Thyroid gland (tissue), 4 donors: ENCODE results near the gene HRH3. TPM values are rescaled to one million over a fixed set of nuclear protein-coding genes. Genes with fewer than 3 reads are reported as not detected.

Experiments
- DNase-seq, 2 donors: peaks; one replicate each; pipeline ENCODE4 v3.0.0-alpha.2; 2019
- H3K27ac ChIP-seq, 3 donors: fragments of 200-600 bp; sonication (generic); 1 replicate in 2 of 3; 2 replicates in 1 of 3; pipeline ENCODE4 v1.5.1; 2016 to 2019; ENCODE audit warnings: mild to moderate bottlenecking in 1 of 3, moderate library complexity in 1 of 3
- H3K27me3 ChIP-seq: fragments of 200-600 bp; sonication (generic); one replicate; pipeline ENCODE4 v1.5.1; 2019
- H3K36me3 ChIP-seq, 2 donors: fragments of 200-600 bp; sonication (generic); one replicate each; pipeline ENCODE4 v1.5.1; 2016 to 2019
- H3K4me1 ChIP-seq, 2 donors: fragments of 200-600 bp; sonication (generic); one replicate each; pipeline ENCODE4 v1.5.1; 2017 to 2019
- H3K4me3 ChIP-seq, 3 donors: fragments of 200-600 bp; sonication (generic); replicated peaks in 1 of 3; 1 replicate in 2 of 3; 2 replicates in 1 of 3; pipeline ENCODE4 v1.5.1; 2016; ENCODE audit warnings: mild to moderate bottlenecking in 1 of 3
- H3K9me3 ChIP-seq: fragments of 200-600 bp; sonication (generic); one replicate; pipeline ENCODE4 v1.5.1; 2017
- CTCF ChIP-seq, 6 experiments: fragments of 200-600 bp in 3 of 6; fragments of 450-650 bp in 3 of 6; sonication (generic) in 3 of 6; IDR thresholded peaks; one replicate each; pipeline ENCODE4 v1.5.1; 2016 to 2019; ENCODE audit warnings: antibody characterized with exemption in 6 of 6, mild to moderate bottlenecking in 2 of 6, inconsistent platforms in 1 of 6, moderate library complexity in 1 of 6
- POLR2A ChIP-seq, 2 donors: fragments of 450-650 bp; IDR thresholded peaks; one replicate each; pipeline ENCODE4 v1.6.1; 2017; ENCODE audit warnings: antibody characterized with exemption in 2 of 2, mild to moderate bottlenecking in 2 of 2, moderate library complexity in 1 of 2
- WGBS, 2 donors: methylation state at CpG; one replicate each; pipeline ENCODE4 v1.1.5; 2017; 5-methylcytosine and 5-hydroxymethylcytosine counted together
- intact Hi-C: fragments of 100-400 bp; cut with DNase I; formaldehyde crosslinking; loops from one replicate; pipeline ENCODE4 v1.15.1; 2023
- total RNA-seq, 4 donors: library from RNA; depleted of rRNA; stranded (reverse); fragments of >200 nt; gene quantifications; one replicate each; pipeline ENCODE4 v1.2.3, GENCODE V29; 2016

HRH3 gene
- total RNA-seq, 4 donors from 2014 or later, result not detected

GRCh38 chr20:62258499-62259293, 38.6 kb upstream of the HRH3 start:
- no peak for TF ChIP-seq POLR2A (IDR thresholded peaks at IDR 0.05)
- TF ChIP-seq CTCF (IDR thresholded peaks at IDR 0.05), result no peak
- H3K36me3 ChIP-seq, result peaks cover 28 to 41% of the 10 kb centered on the region in 2 donors
- H3K9me3 ChIP-seq, result no peaks in the 10 kb centered on the region
- no peak overlapping the region for H3K27ac ChIP-seq
- DNase-seq, result no peak
- WGBS, 2 donors, result 77 to 80% methylated on average over 19 to 20 of the region's 20 CpGs
- peaks cover 0 to 10% of the 10 kb centered on the region in 2 donors for H3K4me1 ChIP-seq
- intact Hi-C loops, result no loop called here
- no peaks in the 10 kb centered on the region for H3K27me3 ChIP-seq
- H3K4me3 ChIP-seq, result no peak overlapping the region

- no peak overlapping the region for H3K27ac ChIP-seq
- H3K4me3 ChIP-seq, result no peak overlapping the region
- TF ChIP-seq CTCF (IDR thresholded peaks at IDR 0.05) (no peak), POLR2A (IDR thresholded peaks at IDR 0.05) (no peak)
- 94% methylated on average over 10 of the region's 10 CpGs for WGBS, 2 donors
- H3K9me3 ChIP-seq, result no peaks in the 10 kb centered on the region
- H3K4me1 ChIP-seq, result peaks cover 0 to 10% of the 10 kb centered on the region in 2 donors
- DNase-seq, result no peak
- intact Hi-C loops, result no loop called here
- peaks cover 15 to 23% of the 10 kb centered on the region in 2 donors for H3K36me3 ChIP-seq
- H3K27me3 ChIP-seq, result no peaks in the 10 kb centered on the region
Measured at GRCh38 chr20:62255976-62256375, 35.9 kb upstream of the HRH3 start.

- intact Hi-C loops, result no loop called here
- DNase-seq, result no peak
- no peak overlapping the region for H3K27ac ChIP-seq
- WGBS, 2 donors, result 78 to 81% methylated on average over 22 to 24 of the region's 24 CpGs
- peaks cover 0 to 10% of the 10 kb centered on the region in 2 donors for H3K4me1 ChIP-seq
- no peaks in the 10 kb centered on the region for H3K9me3 ChIP-seq
- no peak overlapping the region for H3K4me3 ChIP-seq
- TF ChIP-seq POLR2A (IDR thresholded peaks at IDR 0.05), result no peak
- TF ChIP-seq CTCF (IDR thresholded peaks at IDR 0.05), result no peak
- peaks cover 5 to 15% of the 10 kb centered on the region in 2 donors for H3K36me3 ChIP-seq
- H3K27me3 ChIP-seq, result no peaks in the 10 kb centered on the region
Measured at GRCh38 chr20:62254021-62254724, 34.1 kb upstream of the HRH3 start.

GRCh38 chr20:62253398-62253797, 33.3 kb upstream of the HRH3 start:
- intact Hi-C loops, result no loop called here
- Histone ChIP-seq H3K27me3 (no peaks in the 10 kb centered on the region), H3K4me1 (peaks cover 0 to 10% of the 10 kb centered on the region in 2 donors), H3K4me3 (no peak overlapping the region), H3K36me3 (peaks cover 5 to 9% of the 10 kb centered on the region in 2 donors), H3K27ac (no peak overlapping the region), H3K9me3 (no peaks in the 10 kb centered on the region)
- TF ChIP-seq CTCF (IDR thresholded peaks at IDR 0.05) (no peak), POLR2A (IDR thresholded peaks at IDR 0.05) (no peak)
- no peak for DNase-seq
- 90 to 95% methylated on average over 6 of the region's 6 CpGs for WGBS, 2 donors
